HCT116 (cell line): Measurements from ENCODE around the gene CBFA2T3.

Source experiments
- POLR2A ChIP-seq: IDR thresholded peaks from 2 replicates; pipeline ENCODE4 v1.7.0; 2011; ENCODE audit warnings: borderline replicate concordance; ENCODE audit not compliant: insufficient read depth, insufficient read length; ENCODE audit errors: extremely low read depth
- TF ChIP-seq, protein P1 (sequence below): IDR thresholded peaks from 2 replicates; pipeline ENCODE4 v1.6.1; 2012; ENCODE audit warnings: low read depth

DNA sequence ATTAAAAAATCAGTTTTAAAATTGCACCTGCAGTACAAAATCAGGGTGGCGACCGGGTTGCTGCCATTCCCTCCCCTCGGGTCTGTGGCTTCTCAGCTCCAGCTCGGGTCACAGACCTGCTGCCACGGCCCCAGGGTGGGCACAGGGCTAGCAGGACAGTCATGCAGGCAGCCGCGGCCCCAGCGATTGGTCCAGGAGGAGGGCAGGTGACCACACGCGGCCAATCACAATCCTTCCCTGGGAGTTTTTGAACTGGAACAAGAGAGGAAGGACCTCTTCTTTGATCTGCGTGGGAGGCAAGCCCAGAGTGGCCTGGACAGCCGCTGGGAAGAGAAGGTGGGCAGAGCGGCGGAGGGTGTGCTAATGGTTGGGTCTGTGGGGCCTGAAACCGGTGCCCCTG is 25.5 kb downstream of the CBFA2T3 start:
- TF ChIP-seq, protein P1, sequence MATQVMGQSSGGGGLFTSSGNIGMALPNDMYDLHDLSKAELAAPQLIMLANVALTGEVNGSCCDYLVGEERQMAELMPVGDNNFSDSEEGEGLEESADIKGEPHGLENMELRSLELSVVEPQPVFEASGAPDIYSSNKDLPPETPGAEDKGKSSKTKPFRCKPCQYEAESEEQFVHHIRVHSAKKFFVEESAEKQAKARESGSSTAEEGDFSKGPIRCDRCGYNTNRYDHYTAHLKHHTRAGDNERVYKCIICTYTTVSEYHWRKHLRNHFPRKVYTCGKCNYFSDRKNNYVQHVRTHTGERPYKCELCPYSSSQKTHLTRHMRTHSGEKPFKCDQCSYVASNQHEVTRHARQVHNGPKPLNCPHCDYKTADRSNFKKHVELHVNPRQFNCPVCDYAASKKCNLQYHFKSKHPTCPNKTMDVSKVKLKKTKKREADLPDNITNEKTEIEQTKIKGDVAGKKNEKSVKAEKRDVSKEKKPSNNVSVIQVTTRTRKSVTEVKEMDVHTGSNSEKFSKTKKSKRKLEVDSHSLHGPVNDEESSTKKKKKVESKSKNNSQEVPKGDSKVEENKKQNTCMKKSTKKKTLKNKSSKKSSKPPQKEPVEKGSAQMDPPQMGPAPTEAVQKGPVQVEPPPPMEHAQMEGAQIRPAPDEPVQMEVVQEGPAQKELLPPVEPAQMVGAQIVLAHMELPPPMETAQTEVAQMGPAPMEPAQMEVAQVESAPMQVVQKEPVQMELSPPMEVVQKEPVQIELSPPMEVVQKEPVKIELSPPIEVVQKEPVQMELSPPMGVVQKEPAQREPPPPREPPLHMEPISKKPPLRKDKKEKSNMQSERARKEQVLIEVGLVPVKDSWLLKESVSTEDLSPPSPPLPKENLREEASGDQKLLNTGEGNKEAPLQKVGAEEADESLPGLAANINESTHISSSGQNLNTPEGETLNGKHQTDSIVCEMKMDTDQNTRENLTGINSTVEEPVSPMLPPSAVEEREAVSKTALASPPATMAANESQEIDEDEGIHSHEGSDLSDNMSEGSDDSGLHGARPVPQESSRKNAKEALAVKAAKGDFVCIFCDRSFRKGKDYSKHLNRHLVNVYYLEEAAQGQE: no peak
- no peak for TF ChIP-seq POLR2A
